ENCODE measurements around the gene TBX1. TPM values are rescaled to one million over a fixed set of nuclear protein-coding genes. Genes with fewer than 3 reads are reported as not detected.
A peak's percentile ranks its signal among the peaks of the same experiment; 100 is the strongest.

Gene TBX1
- total RNA-seq, 2 donors from 2014 or later: 0.24 TPM; not detected in 1

DNA sequence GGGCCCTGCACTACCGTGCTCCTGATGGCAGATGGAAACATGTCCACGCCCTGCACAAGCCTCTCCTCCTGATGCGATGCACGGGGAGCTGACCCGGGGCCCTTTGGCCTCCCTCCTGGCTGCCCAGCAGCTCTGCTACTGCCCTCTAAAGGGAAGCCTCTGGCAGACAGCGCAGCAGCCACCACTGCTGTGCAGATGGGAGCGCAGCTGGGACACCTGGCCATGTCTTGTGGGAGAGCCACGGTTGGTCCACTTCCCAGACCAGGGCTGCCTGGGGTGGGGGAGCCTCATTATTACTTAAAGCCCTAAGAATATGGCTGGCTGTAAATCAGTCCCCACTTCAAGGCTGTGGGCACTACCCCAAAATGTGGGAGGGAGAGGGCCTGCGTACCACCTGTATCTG is 38.3 kb downstream of the TBX1 start:
- no peak for DNase-seq (ENCODE audit: low spot score)
- no peaks in the 10 kb centered on the region for H3K9me3 ChIP-seq
- no peaks in the 10 kb centered on the region for H3K36me3 ChIP-seq
- peaks cover 0 to 11% of the 10 kb centered on the region in 2 donors for H3K4me1 ChIP-seq
- TF ChIP-seq, protein P1, sequence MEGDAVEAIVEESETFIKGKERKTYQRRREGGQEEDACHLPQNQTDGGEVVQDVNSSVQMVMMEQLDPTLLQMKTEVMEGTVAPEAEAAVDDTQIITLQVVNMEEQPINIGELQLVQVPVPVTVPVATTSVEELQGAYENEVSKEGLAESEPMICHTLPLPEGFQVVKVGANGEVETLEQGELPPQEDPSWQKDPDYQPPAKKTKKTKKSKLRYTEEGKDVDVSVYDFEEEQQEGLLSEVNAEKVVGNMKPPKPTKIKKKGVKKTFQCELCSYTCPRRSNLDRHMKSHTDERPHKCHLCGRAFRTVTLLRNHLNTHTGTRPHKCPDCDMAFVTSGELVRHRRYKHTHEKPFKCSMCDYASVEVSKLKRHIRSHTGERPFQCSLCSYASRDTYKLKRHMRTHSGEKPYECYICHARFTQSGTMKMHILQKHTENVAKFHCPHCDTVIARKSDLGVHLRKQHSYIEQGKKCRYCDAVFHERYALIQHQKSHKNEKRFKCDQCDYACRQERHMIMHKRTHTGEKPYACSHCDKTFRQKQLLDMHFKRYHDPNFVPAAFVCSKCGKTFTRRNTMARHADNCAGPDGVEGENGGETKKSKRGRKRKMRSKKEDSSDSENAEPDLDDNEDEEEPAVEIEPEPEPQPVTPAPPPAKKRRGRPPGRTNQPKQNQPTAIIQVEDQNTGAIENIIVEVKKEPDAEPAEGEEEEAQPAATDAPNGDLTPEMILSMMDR (IDR thresholded peaks at IDR 0.05): no peak
- no peak overlapping the region for H3K27ac ChIP-seq
- no peak overlapping the region for H3K4me3 ChIP-seq
- no peaks in the 10 kb centered on the region for H3K27me3 ChIP-seq

DNA sequence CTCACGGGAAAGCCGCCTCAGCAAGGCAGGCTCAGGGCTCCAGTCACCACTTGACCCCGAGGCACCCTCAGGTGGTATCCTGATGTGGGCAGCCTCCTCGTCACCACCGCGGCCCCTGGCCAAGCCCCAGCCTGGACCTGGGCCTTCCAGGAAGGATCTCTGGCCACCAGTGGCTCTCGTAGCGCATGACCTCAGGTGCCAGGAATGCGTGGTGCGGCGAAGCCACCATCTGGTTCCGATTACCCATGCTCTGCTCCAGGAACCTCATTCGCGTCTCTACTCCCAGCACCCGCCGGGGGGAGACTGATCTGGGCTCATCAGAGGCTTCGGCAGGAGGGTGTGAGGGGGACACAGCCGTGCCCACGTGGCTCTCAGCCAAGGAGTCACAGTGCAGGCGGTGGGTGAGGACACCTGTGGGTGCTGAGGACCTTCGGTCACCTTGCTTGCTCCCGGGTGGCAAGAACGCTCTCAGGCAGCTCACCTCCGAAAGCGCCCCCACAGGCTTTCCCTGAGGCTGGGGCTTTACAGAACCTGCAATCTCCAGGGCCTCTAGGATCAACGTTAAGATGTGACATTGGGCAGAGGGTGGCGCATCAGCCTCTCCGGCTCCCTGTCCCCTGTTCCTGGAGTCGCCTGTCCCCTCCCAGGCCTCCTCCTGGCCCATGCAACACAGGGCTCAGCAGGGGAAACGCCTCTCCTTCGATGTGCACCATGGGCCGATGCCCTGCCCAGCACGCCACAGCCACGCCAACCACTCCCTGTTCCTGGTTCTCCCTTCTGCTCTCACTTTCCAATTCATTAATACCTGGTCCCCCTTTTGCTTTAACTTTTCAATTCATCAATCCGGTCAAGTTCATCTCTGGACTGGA is 39.0 kb downstream of the TBX1 start:
- no peaks in the 10 kb centered on the region for H3K27me3 ChIP-seq
- H3K4me1 ChIP-seq: peaks cover 0 to 11% of the 10 kb centered on the region in 2 donors
- TF ChIP-seq, protein P1 (IDR thresholded peaks at IDR 0.05): no peak
- H3K4me3 ChIP-seq: no peak overlapping the region
- no peak for DNase-seq (ENCODE audit: low spot score)
- H3K36me3 ChIP-seq: no peaks in the 10 kb centered on the region
- no peaks in the 10 kb centered on the region for H3K9me3 ChIP-seq
- no peak overlapping the region for H3K27ac ChIP-seq

DNA sequence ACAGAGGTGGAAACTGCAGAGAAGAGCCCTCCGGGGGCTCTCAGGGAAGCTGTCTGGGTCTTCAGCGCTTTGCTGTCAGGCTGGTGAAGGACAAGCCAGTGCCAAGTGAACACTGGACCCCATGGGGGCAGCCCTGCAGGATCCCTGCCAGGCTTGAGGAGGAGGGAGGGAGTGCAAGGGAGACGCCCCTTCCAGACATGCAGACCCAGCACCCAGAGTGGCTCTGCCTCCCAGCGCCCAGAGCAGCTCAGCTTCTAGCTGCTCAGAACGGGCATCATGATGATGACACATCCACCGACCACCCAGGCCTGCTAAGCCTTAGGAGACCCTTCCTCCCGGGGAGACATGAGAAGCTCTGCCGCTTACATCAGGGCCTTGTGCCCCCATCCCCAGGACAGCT is 39.7 kb downstream of the TBX1 start:
- H3K4me3 ChIP-seq: no peak overlapping the region
- TF ChIP-seq, protein P1 (IDR thresholded peaks at IDR 0.05): no peak
- H3K36me3 ChIP-seq: no peaks in the 10 kb centered on the region
- no peak overlapping the region for H3K27ac ChIP-seq
- H3K9me3 ChIP-seq: no peaks in the 10 kb centered on the region
- H3K27me3 ChIP-seq: no peaks in the 10 kb centered on the region
- no peak for DNase-seq (ENCODE audit: low spot score)
- peaks cover 0 to 11% of the 10 kb centered on the region in 2 donors for H3K4me1 ChIP-seq

DNA sequence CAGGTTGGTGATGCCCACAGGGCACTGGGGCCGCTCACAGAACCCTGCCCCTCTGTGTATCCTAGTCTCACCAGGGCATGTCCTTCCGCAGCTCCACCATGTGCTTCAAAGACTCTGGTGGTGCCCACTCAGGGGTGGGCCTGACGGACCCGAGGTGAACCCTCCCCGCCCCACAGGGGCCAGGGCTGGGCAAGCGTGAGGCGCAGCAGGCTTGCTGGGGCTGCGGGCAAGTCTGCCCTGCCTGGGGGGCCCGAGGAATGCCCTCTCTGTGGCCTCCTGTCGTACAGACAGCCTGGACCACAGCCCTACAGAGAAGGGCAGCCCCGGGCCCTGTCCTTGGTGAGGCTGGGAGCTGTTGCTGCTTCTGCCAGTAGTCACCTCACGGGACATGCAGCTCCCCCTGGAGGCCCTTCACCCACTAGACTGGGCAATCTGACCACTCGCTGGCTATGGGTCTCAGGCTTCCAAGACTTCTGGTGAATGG is 40.2 kb downstream of the TBX1 start:
- TF ChIP-seq, protein P1 (IDR thresholded peaks at IDR 0.05): peak in 1 of 2 donors; percentile 44
- peaks cover 0 to 11% of the 10 kb centered on the region in 2 donors for H3K4me1 ChIP-seq
- H3K36me3 ChIP-seq: no peaks in the 10 kb centered on the region
- no peak overlapping the region for H3K27ac ChIP-seq
- H3K4me3 ChIP-seq: no peak overlapping the region
- H3K9me3 ChIP-seq: no peaks in the 10 kb centered on the region
- no peak for DNase-seq (ENCODE audit: low spot score)
- no peaks in the 10 kb centered on the region for H3K27me3 ChIP-seq

DNA sequence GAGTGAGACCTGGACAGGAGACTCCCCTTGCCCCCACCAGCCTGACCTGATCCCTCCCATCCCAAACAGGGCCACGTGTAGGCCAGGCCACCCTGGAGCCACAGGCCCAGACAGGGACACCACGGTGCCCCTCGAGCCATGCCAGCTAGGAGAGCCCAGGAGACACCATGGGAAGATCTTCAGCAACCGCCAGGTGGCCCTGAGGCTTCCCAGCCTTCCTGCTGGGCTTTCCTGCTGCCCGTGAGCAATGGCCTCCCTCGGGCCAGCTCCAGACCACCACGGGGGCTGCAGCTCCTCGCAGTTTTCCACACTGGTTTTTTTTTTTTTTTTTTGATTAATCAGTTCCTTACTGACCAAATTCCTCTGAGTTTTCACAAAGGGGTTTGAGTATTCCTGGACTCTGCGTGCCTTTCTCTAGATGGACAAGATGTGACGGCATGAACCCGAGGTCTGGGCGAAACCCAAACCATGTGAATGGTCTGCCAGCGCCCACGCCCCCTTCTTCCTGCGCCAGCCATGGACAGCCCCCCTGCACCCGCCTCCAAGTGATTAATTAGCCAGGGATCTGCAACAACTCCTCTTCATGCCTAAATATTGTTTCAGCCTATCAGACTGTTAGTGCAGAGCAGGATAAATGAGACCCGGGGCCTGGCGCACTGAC is 40.9 kb downstream of the TBX1 start:
- Histone ChIP-seq H3K9me3 (no peaks in the 10 kb centered on the region), H3K27ac (no peak overlapping the region), H3K27me3 (no peaks in the 10 kb centered on the region), H3K4me1 (peaks cover 0 to 11% of the 10 kb centered on the region in 2 donors), H3K4me3 (no peak overlapping the region), H3K36me3 (no peaks in the 10 kb centered on the region)
- TF ChIP-seq, protein P1 (IDR thresholded peaks at IDR 0.05): no peak
- DNase-seq (ENCODE audit: low spot score): no peak
